CD4-positive, CD25-positive, alpha-beta regulatory T cell (primary cell): ENCODE results near the gene PGM5. TPM values are rescaled to one million over a fixed set of nuclear protein-coding genes. Genes with fewer than 3 reads are reported as not detected.

Experiments used
- ATAC-seq, 2 donors: fragments of 150-1000 bp; cut with Tn5 transposase; one replicate each; pipeline ENCODE4 v1.10.0; 2021; ENCODE audit warnings: low read depth in 2 of 2, moderate number of reproducible peaks in 2 of 2, moderate library complexity in 1 of 2
- DNase-seq, 3 donors: peaks; one replicate each; pipeline versions ENCODE4 v3.0.0 to v3.0.0-alpha.2; 2012 to 2022; ENCODE audit warnings: mixed read lengths in 1 of 3
- H3K27ac ChIP-seq: one replicate; pipeline ENCODE4 v1.7.0; 2013; ENCODE audit warnings: mild to moderate bottlenecking, low read length; ENCODE audit not compliant: insufficient read depth, poor library complexity, severe bottlenecking
- H3K27me3 ChIP-seq: one replicate; pipeline ENCODE4 v1.7.0; 2013; ENCODE audit warnings: low read length; ENCODE audit not compliant: control insufficient read depth, insufficient read depth
- H3K36me3 ChIP-seq: one replicate; pipeline ENCODE4 v1.7.0; 2013; ENCODE audit warnings: mild to moderate bottlenecking, low read length, moderate library complexity; ENCODE audit not compliant: control insufficient read depth, insufficient read depth
- H3K4me1 ChIP-seq: 2 replicates; pipeline ENCODE4 v1.7.0; 2013; ENCODE audit warnings: mild to moderate bottlenecking, low read length; ENCODE audit not compliant: insufficient read depth, control insufficient read depth, poor library complexity, severe bottlenecking
- H3K4me3 ChIP-seq: one replicate; pipeline ENCODE4 v1.7.0; 2013; ENCODE audit warnings: low read depth, mild to moderate bottlenecking, low read length, moderate library complexity
- H3K9me3 ChIP-seq, 2 experiments: 1 replicate in 1 of 2; 2 replicates in 1 of 2; pipeline ENCODE4 v1.7.0; 2013; ENCODE audit warnings: low read length in 2 of 2, mild to moderate bottlenecking in 1 of 2, moderate library complexity in 1 of 2; ENCODE audit not compliant: control insufficient read depth in 2 of 2
- H3K27ac Mint-ChIP-seq, 3 donors: one replicate each; pipeline ENCODE4 v1.8.0; 2020 to 2022; ENCODE audit warnings: mild to moderate bottlenecking in 3 of 3, mixed read lengths in 3 of 3, moderate library complexity in 2 of 3
- H3K27me3 Mint-ChIP-seq: one replicate; pipeline ENCODE4 v1.8.0; 2022; ENCODE audit warnings: mild to moderate bottlenecking, mixed read lengths
- H3K36me3 Mint-ChIP-seq: one replicate; pipeline ENCODE4 v1.8.0; 2020; ENCODE audit warnings: mixed read lengths
- H3K4me1 Mint-ChIP-seq, 4 donors: one replicate each; pipeline ENCODE4 v1.8.0; 2020 to 2022; ENCODE audit warnings: mixed read lengths in 4 of 4, mild to moderate bottlenecking in 1 of 4
- H3K4me3 Mint-ChIP-seq, 4 donors: one replicate each; pipeline ENCODE4 v1.8.0; 2020 to 2022; ENCODE audit warnings: mild to moderate bottlenecking in 4 of 4, mixed read lengths in 4 of 4, moderate library complexity in 3 of 4
- H3K9me3 Mint-ChIP-seq, 7 donors: one replicate each; pipeline ENCODE4 v1.8.0; 2020 to 2022; ENCODE audit warnings: mixed read lengths in 7 of 7, mild to moderate bottlenecking in 3 of 7, moderate library complexity in 2 of 7
- polyA plus RNA-seq, 4 donors: library from polyadenylated mRNA; unstranded; fragments of 300-500 nt; fragmentation: Illumina TruSeq; gene quantifications; one replicate each; pipeline ENCODE4 v1.2.3, GENCODE V29; 2021
- total RNA-seq: library from RNA; stranded (reverse); gene quantifications from one replicate; pipeline ENCODE4 v1.2.3, GENCODE V29; 2022

The PGM5 gene
- total and polyA plus RNA-seq, 5 donors from 2014 or later, result not detected

DNA sequence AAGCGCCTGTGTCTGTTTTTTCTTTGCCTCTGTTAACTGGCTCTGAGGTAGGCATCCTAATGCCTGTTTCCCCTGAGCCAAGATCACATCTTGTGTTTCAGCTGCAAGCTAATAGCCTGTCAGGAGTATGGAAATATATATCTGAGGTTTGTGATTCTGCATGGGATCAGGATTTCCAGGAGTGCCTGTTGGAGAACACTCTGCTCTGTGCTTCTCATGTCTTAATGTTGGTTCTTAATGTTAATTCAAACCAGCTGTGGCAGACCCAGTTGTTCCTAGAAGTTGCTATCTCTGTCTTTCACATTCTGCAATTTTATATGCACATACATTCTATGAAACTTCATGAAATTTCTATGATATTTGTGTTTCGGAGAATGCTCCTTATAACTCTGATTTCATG is 72.1 kb downstream of the PGM5 start:
- Histone ChIP-seq H3K9me3 (no peaks in the 10 kb centered on the region), H3K27me3 (no peaks in the 10 kb centered on the region), H3K36me3 (no peaks in the 10 kb centered on the region), H3K27ac (no peak overlapping the region), H3K4me3 (no peak overlapping the region), H3K4me1 (no peaks in the 10 kb centered on the region)
- Mint-ChIP-seq H3K27me3 (peaks cover 16% of the 10 kb centered on the region), H3K4me1 (no peaks in the 10 kb centered on the region), H3K9me3 (peaks cover 0 to 2% (median 0%) of the 10 kb centered on the region in 7 donors), H3K36me3 (no peaks in the 10 kb centered on the region), H3K27ac (no peak overlapping the region), H3K4me3 (no peak overlapping the region)
- DNase-seq, result no peak
- no peak for ATAC-seq

DNA sequence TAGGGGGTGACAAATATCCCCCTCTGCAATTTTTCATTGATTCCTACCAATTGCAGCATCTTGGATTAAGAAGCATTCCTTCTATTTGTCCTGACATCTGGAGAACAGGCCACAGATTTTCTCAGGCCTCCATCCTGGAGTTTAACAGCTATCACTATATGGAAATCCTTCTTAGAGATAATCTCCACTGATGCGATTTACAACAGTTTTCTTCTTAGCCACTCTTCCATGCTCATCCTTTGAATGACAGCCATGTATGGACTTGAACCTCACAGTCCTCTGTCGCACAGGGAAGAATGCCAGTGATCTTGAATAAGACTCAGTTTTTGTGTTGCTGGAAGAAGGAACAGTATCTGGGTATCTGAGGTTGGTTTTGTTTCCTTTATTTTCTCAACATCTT is 73.2 kb downstream of the PGM5 start:
- no peak for ATAC-seq
- no peak for DNase-seq
- no peaks in the 10 kb centered on the region for H3K9me3 ChIP-seq
- no peaks in the 10 kb centered on the region for H3K27me3 ChIP-seq
- no peak overlapping the region for H3K4me3 Mint-ChIP-seq
- H3K36me3 ChIP-seq, result no peaks in the 10 kb centered on the region
- H3K9me3 Mint-ChIP-seq, result peaks cover 0 to under 1% (median 0%) of the 10 kb centered on the region in 7 donors
- H3K4me1 Mint-ChIP-seq, result no peaks in the 10 kb centered on the region
- H3K27ac Mint-ChIP-seq, result peak overlapping the region in 1 of 3 donors; percentile 52
- H3K36me3 Mint-ChIP-seq, result no peaks in the 10 kb centered on the region
- peaks cover 16% of the 10 kb centered on the region for H3K27me3 Mint-ChIP-seq
- no peak overlapping the region for H3K4me3 ChIP-seq
- no peaks in the 10 kb centered on the region for H3K4me1 ChIP-seq
- H3K27ac ChIP-seq, result no peak overlapping the region

DNA sequence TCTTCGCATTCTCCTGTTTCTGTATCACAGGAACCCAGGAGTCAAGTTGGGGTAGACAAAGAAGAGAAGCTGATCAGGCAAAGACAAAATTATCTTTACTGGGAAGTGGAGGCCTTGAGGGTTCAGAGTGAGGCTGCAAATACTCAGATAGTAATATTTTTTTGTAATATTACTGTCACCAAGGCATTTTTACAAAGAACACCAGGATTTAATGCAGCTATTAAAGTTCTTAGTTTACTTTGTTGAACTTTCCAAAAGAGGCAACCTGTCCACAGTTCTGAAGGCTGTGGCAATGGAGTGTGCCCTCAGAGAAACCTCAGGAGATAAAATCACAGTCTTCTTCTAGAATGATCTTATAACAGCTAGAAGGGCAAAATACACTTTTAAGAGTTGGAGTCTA is 74.9 kb downstream of the PGM5 start:
- Histone ChIP-seq H3K27ac (no peak overlapping the region), H3K4me3 (no peak overlapping the region), H3K36me3 (no peaks in the 10 kb centered on the region), H3K9me3 (no peaks in the 10 kb centered on the region), H3K4me1 (no peaks in the 10 kb centered on the region), H3K27me3 (peaks cover 2% of the 10 kb centered on the region)
- Mint-ChIP-seq H3K9me3 (peaks cover 0 to 2% (median 0%) of the 10 kb centered on the region in 7 donors), H3K36me3 (no peaks in the 10 kb centered on the region), H3K27me3 (peaks cover 16% of the 10 kb centered on the region), H3K27ac (no peak overlapping the region), H3K4me3 (no peak overlapping the region), H3K4me1 (no peaks in the 10 kb centered on the region)
- ATAC-seq (no peak), DNase-seq (no peak)

DNA sequence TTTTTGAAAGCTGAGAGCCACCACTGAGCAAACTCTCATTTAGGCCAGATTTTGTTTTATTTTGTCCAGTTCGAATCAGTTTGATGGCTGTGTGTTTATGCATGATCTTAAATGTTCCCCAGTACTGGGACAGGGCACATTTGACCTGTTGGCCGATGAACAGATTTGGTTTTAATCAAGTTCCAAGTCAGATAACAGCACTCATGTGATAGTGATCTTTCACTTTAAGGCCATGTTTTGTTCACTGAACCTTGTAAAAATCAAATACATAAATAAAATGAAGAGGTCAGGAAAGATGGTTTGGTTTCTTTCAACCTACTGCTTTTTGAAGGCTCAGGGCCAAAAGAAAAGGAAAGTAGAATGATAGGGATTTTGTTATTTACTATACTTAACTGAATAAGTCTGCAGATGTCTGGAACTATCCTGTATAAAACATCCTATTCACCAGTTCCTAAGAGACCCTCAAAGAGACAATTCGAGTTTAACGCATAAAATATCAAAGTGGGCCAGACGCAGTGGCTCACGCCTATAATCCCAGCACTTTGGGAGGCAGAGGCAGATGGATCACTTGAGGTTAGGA is 77.2 kb downstream of the PGM5 start:
- no peaks in the 10 kb centered on the region for H3K4me1 ChIP-seq
- Mint-ChIP-seq H3K4me1 (no peaks in the 10 kb centered on the region), H3K4me3 (no peak overlapping the region), H3K27ac (no peak overlapping the region), H3K36me3 (no peaks in the 10 kb centered on the region), H3K9me3 (peaks cover 0 to 2% (median 0%) of the 10 kb centered on the region in 7 donors), H3K27me3 (peaks cover 9% of the 10 kb centered on the region)
- no peak for ATAC-seq
- no peak overlapping the region for H3K27ac ChIP-seq
- H3K36me3 ChIP-seq, result no peaks in the 10 kb centered on the region
- H3K9me3 ChIP-seq, result no peaks in the 10 kb centered on the region
- DNase-seq, result no peak
- H3K4me3 ChIP-seq, result no peak overlapping the region
- peaks cover 4% of the 10 kb centered on the region for H3K27me3 ChIP-seq

DNA sequence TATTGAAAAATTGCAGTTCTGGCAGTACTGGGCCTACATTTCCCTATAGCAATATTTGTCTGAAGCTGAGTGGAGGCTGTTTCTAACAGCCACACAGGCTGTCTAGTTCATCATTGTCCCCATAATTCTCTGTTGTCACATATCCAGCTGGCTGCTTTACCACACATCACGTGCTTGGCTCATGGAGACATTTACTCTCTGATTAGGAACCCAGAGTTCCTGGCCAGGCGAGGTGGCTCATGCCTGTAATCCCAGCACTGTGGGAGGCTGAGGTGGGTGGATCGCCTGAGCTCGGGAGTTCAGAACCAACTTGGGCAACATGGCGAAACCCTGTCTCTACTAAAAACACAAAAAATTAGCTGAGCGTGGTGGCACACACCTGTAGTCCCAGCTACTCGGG is 81.4 kb downstream of the PGM5 start:
- Mint-ChIP-seq H3K4me1 (no peaks in the 10 kb centered on the region), H3K9me3 (peaks cover 0 to 15% (median 3%) of the 10 kb centered on the region in 7 donors), H3K36me3 (no peaks in the 10 kb centered on the region), H3K4me3 (no peak overlapping the region), H3K27ac (no peak overlapping the region), H3K27me3 (no peaks in the 10 kb centered on the region)
- Histone ChIP-seq H3K9me3 (peaks cover 0 to 5% of the 10 kb centered on the region in 2 experiments), H3K4me3 (no peak overlapping the region), H3K4me1 (no peaks in the 10 kb centered on the region), H3K27me3 (peaks cover 6% of the 10 kb centered on the region), H3K36me3 (no peaks in the 10 kb centered on the region), H3K27ac (no peak overlapping the region)
- ATAC-seq (no peak), DNase-seq (no peak)

DNA sequence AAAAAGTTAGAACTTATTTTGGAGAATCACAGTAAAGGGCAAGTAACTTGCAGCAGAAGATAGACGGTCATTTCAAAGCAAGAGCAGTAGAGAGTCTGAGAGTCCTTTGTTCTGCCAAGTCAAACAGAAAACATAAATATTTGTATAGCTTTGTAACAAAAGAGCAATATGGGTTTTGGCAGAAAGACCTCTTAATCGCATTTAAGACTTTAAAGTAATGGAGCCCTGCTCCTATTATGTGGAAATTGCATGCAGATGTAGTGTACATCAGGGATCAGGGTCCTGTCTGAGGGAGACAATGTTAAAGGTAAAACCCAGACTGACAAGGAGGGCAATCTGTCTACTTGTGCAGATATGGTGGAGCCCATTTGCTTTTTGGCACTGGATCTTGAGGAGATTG is 87.2 kb downstream of the PGM5 start:
- no peaks in the 10 kb centered on the region for H3K36me3 ChIP-seq
- H3K27me3 ChIP-seq, result peaks cover 3% of the 10 kb centered on the region
- Mint-ChIP-seq H3K9me3 (peaks cover 0 to 15% (median 3%) of the 10 kb centered on the region in 7 donors), H3K36me3 (no peaks in the 10 kb centered on the region), H3K4me1 (no peaks in the 10 kb centered on the region), H3K27me3 (peaks cover 5% of the 10 kb centered on the region), H3K27ac (no peak overlapping the region), H3K4me3 (no peak overlapping the region)
- no peak overlapping the region for H3K27ac ChIP-seq
- ATAC-seq (no peak), DNase-seq (no peak)
- H3K4me1 ChIP-seq, result no peaks in the 10 kb centered on the region
- H3K4me3 ChIP-seq, result no peak overlapping the region
- H3K9me3 ChIP-seq, result peaks cover 0 to 5% of the 10 kb centered on the region in 2 experiments

DNA sequence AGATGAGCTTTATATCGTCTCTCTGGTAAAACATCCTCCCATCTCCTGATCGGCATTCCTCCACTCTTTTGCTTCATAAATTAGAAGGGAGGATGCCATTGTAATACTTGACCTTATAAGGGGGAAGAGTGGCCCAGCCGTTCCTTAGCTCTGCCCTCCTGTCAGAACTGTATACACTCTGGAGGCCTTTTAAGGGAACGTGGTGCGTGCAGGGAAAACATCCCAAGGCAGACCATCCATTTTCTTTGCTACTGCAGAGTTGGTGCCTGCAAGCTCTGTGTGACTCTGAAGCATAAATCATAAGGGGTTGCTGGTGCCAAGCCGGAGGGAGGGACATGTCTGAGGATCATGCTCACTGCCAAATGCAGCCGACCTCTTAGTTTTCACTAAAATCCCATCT is 90.4 kb downstream of the PGM5 start:
- DNase-seq, result no peak
- Mint-ChIP-seq H3K4me1 (no peaks in the 10 kb centered on the region), H3K27ac (no peak overlapping the region), H3K9me3 (peaks cover 0 to 4% (median 0%) of the 10 kb centered on the region in 7 donors), H3K4me3 (no peak overlapping the region), H3K36me3 (no peaks in the 10 kb centered on the region), H3K27me3 (peaks cover 5% of the 10 kb centered on the region)
- Histone ChIP-seq H3K27me3 (no peaks in the 10 kb centered on the region), H3K4me1 (no peaks in the 10 kb centered on the region), H3K36me3 (no peaks in the 10 kb centered on the region), H3K27ac (no peak overlapping the region), H3K4me3 (no peak overlapping the region), H3K9me3 (no peaks in the 10 kb centered on the region)
- no peak for ATAC-seq

DNA sequence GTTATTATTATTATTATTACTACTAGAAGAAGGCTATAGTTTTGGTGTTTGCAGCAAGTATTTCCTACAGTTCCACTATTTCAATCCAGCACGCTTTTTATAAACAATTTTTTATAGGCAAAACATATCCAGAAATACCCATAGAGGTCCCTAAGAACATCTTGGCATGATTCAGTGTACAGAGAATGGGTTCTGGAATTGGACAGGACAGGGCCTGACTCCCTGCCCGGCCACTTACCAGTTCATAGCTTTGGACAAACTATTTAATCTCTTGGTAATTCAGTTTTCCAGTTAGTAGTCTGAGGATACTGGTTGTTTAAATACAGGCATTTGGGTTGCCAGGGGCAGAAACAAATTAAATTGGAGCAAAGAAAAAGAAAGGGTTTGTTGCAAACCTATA is 91.2 kb downstream of the PGM5 start:
- H3K27me3 ChIP-seq, result no peaks in the 10 kb centered on the region
- Mint-ChIP-seq H3K4me1 (no peaks in the 10 kb centered on the region), H3K36me3 (no peaks in the 10 kb centered on the region), H3K27me3 (peaks cover 5% of the 10 kb centered on the region), H3K9me3 (peaks cover 0 to 4% (median 0%) of the 10 kb centered on the region in 7 donors), H3K4me3 (no peak overlapping the region), H3K27ac (no peak overlapping the region)
- H3K36me3 ChIP-seq, result no peaks in the 10 kb centered on the region
- H3K4me1 ChIP-seq, result no peaks in the 10 kb centered on the region
- no peaks in the 10 kb centered on the region for H3K9me3 ChIP-seq
- no peak overlapping the region for H3K4me3 ChIP-seq
- DNase-seq (no peak), ATAC-seq (no peak)
- no peak overlapping the region for H3K27ac ChIP-seq
